Globus pallidus (tissue), 1 donor: ENCODE data around the gene CDH4.

Experiments
- DNase-seq: peaks from one replicate; pipeline ENCODE4 v3.0.0-alpha.2; 2015; ENCODE audit warnings: low spot score

CDH4 gene

DNA sequence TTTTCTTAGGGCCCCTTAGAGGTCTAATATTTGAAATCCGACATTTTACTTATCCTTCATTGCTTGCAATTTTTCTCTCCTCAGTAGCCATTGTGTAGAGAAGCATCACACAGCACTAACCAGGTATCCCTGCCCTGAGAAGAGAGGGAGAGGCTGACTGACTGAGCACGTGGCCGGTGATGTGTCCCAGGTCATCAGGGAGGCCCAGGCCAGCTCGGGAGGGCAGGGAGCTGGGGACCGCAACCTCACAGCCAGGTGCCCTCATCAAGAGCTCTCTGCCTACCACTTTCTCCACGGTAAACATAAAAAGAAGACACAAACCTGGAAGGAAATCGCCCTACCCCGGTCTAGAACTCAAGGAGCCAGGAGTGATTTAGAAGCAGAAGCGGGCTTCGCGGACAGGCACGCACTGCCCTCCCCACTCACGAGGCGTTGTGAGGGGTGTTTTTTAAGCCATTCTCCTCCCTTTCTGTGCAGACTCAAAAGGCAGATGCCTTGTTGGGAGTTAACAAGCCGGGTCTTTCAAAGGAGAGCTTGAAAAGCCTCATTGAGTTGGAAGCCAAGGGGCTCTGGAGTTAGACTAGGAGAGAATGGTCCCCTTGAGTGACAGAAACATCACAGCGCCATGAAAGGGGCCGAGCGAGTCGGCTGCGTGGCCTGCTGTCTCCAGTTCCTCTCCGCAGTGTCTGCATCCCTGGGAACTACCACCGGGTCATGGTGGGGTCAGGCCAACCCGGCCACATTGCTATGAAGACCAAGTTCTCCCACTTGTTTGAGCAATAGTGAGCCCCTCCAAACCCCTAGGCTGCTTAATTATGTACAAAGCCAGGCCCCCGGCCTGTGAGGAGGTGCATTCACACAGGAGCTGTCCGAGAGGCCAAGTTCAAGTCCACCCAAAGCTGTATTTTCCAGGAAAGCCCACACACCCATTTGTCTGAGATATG is 285.4 kb downstream of the CDH4 start:
- no peak for DNase-seq

DNA sequence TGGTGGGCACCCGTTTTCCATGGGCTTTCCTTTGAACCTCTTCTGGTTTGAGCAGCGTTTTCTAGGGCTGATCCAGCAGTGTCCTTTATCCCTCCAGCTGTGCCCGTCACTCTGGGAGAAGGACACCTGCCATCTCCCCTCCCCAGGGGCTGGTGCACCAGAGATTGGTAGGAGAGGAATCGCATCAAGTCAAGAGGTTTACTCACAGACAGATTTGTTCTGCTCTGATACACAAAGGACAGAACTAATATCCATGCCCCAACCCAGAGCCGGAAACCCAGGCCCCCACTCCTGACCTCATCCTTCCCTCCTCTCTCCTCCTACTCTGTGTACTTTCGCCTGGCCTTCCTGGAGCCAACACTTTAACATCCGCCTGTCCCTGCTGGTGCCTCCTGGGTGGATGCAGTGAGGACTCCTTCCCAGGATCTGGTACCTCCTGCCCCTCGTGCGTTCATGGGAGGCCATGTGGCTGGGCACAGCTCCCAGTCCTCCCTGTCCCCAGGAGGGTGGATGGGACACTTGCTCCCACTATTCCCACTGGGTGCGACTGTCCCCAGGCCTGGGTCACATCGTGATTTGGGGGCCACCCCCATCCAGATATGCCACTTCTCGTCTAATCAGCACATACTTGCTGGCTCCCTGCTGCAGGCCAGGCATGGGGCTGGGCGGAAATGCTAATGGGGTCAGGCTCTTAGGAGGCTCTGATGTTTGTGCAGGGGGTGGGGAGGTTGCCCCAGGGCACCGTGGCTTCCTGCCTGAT is 286.3 kb downstream of the CDH4 start:
- no peak for DNase-seq

DNA sequence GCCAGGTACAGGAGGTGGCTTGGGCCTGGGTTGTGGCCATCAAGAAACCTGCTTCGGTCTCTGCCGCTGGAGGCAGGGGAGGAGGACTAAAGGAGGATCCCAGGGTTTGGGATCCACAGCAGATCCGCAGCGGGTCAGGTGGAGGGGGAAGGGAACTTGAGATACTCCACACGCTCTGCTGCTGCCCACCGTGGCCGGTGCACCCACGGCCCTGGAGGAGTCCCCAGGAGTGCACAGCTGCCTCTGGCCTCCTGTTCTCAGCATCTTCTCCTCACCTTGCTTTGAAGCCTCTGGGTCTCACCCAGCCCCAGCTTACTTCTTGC is 286.8 kb downstream of the CDH4 start:
- DNase-seq: no peak

DNA sequence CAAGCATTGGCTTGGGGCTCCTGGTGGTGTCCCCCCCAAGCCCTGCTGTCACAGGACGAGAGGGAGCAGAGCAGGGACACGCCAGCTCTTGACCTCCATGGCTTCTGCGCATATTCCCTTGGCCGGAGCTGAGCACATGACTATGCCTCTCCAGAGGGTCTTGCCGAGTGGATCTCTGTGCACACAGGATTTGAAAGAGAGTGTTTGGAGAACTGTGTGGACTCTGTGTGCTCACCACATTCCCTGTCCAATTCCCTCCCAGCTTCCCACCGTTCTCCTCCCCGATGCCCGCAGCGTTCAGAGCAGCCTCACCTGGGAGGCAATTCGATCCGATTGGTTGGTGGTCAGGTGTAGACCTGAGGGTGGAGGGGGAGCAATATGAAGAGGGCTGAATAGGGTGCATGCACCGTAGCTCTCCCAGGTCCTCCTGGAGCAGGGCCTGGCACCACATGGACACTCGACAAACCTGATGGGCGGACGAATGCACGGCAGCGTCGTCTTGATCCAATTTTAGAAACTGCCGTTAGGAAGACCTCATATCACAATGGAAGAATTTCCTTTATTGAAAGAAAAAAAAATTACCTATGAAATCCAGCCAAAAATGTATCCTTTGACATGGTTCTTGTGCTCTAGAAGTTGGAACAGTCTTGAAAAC is 287.8 kb downstream of the CDH4 start:
- no peak for DNase-seq

DNA sequence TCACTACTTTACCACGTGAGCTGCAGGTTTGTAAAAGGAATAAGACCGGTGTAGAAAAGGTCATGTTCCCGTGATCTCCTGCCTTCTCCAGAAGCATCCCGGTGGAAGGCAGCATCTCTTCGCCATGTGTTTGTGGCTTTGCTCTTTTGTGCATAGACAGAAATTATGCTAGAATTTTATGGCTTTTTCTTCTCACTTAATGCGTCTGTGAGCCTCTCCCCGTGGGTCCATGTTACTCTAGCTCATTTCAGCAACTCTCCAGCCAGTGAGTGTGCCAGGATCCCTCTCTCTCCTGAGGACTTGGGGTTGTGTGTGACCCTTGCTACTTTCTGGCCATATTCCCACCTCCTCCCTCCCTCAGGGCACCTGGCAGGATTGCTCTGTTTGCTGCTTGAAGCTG is 289.5 kb downstream of the CDH4 start:
- no peak for DNase-seq

DNA sequence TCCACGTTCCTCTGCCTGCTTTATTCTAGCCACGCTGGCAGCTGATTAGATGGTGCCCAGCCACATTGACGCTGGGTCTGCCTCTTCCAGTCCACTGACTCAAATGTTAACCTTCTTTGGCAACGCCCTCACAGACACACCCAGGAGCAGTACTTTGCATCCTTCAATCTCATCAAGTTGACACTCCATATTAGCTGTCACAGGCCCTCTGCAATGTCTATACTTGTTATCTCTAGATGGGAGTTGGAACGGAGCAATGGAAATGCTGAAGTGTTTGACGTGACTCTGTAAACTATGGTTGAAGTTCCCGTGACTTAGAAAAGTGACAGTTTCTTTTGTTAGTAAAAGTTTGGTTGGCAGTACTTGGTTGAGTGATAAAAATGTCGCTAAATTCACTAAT is 291.0 kb downstream of the CDH4 start:
- no peak for DNase-seq

DNA sequence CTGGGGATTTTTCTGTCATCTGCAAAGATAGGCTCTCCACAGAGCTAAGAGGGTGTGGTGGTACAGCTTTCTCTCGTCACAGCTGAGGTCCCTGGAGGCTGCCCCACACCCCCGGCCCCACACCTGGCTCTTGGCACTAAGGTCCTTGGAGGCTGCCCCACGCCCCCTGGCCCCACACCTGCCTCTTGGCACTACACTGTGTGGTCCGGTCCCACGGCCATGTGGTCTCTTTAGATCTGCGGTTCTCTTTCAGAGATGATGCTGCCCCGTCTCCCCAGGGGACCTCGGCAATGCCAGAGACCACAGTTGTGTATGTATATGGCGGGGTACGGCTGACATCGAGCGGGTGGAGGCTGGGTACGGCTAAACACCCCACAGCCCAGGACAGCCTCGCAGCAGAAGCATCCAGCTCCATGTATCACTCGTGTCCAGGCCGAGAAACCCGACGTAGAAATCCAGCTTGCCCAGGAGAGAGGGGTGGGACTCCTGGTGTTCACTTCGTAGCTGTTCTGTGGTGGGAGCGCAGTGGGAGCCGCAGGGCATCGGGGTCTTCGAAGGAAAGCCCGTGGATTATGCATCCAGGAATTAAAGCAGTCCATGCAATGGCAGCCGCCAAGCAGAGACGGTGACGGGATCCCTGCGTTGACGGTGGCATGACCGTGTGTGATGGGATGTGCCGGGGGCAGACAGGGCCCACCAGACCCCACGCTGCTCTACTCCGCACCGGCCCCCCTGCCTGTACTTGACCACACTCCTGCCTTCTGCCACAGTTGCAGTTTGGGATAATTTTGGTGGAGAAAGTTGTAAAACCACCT is 292.1 kb downstream of the CDH4 start:
- no peak for DNase-seq

DNA sequence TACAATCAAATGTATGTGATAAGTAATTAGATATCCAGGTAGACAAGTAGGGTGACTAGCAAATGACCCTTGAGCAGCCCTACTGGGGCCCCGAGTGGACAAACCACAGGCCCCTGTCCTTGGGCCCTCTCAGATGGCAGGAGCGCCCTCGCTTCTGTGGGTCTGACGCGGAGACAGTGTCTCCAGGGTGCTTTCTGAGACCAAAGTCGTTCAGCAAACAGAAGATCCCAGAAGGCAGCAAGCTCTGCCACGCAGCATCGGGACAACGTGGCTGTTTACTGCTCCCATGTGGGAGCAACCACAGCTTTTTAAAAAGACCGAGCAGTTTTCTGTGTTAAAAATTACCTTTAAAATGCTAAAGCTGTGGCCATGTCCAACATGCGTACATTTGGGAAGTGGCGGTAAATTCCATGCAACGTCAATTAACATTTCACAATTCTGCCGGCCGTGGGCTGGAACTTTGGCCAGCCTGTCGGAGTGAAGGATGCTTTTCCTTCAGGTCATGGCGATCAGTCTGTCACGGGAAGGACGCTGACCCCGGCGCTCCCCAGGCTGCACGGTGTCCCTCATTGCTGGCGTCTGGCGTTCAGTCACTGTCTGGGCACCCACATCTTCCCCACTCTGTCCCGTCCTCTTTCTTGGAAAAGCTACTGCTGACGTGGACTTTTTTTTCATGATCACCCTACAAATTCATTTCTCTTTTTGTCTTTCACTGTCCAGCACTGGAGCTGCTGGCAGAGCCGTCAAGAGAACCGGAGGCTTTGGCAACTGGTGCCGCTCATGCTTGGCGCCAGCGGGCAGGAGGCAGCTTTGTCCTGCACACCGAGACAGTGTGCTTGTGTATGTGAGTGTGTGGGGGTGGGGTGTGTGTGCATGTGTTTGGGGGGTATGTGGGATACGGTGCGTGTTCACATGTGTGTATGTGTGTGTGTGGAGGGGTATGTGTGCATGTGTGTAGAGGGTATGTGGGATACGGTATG is 293.1 kb downstream of the CDH4 start:
- no peak for DNase-seq

DNA sequence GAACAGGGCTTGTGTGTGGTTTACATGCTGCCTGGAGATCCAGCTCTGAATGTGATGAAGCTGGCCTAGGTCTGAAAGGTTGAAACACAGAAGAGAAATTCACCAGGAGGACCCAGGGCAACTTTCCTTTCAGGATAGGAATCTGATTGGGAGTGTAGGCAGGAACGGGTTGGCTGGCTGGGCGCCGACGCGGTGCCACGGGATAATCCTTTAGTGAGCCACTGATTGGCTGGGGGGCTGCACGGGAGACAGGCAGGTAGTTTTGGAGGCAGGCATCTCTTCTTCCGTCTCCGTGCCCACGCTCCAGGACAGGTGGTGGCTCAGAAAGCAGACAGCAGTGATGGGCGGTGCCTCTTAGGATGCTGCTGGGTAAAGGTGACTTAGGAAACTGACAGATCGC is 294.6 kb downstream of the CDH4 start:
- no peak for DNase-seq

DNA sequence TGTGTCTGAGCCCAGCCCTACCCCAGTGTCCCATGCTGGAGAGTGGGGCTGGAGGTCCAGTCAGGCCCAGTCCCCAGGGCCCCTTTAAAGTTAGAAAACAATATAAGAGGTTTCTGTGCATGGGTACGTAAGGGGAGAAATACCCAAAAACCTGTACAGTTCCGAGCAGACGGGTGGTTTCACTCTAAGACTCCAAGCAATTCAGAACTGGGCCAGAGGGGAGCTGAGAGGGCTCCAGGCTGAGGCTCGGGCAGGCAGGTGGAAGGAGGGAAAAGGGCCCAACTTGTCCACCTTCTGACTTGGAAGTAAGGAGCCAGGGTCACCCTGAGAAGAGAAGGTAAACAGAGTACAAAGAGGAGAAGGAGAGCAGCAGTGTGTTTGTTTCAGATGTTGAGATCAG is 296.0 kb downstream of the CDH4 start:
- no peak for DNase-seq

DNA sequence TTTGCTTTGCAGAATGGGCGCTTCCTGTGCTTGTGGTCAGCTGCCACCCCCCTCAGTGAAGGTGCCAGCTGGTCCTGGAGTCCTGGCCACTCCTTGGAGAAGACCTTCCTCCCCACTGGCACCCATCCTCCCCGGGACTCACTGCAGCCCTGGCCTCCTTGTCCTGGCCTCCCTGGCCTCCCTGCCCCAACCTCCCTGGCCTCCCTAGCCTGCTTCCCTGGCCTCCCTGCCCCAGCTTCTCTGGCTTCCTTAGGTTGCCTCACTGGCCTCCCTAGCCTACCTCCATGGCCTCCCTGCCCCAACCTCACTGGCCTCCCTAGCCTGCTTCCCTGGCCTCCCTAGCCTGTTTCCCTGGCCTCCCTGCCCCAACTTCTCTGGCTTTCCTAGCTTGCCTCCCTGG is 297.8 kb downstream of the CDH4 start:
- no peak for DNase-seq

DNA sequence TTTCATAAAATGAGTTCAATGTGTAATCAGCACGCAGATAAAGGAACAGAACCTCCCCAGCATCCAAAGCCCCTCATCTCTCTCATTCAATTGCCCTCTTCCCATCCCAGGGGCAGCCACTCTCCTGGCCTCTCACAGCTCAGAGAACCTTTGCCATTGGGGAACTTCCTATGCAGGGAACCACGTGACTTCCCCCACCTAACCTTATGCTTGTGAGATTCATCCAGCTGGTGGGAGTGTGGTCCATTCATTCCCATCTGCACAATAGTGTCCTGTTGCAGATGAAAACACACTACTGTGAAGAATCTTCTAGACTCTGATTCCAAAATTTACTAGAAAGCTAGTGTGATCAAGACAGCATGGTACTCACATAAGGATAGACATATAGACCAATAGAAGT is 299.3 kb downstream of the CDH4 start:
- DNase-seq: no peak

DNA sequence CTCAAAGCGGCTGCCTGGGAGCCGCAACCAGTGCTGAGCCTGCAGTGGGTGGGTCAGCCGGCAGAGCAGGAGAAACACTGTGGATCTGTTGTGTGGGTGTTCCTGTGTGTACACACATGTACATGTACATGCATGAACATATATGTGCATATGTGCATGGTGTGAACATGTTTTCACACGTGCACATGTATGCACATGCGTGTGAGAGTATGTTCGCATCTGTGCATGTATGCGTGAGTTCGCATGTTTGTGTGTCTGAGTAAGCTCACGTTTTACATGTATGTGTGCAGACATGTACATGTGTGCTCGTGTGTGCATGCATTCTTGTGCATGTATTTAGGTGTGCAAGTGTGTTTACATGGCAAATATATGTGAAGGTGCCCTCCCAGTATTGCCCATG is 302.6 kb downstream of the CDH4 start:
- no peak for DNase-seq

DNA sequence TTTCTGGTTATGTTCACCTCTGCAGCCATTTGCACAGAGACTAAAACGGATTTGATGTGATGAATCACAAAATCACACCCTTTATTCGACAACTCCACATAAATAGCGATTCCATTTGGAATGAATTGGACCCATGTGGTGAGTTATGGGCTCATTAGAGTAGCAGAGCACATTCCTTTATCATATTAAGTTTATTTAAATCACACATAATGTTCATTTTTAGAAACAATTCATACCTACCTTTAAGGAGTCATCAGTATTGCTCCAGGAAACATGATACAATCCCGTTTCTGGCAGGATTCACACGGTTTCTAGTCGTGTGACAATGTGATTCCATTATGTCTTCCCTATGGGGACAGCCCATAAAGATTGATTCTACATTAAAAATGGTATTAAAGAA is 303.5 kb downstream of the CDH4 start:
- no peak for DNase-seq

DNA sequence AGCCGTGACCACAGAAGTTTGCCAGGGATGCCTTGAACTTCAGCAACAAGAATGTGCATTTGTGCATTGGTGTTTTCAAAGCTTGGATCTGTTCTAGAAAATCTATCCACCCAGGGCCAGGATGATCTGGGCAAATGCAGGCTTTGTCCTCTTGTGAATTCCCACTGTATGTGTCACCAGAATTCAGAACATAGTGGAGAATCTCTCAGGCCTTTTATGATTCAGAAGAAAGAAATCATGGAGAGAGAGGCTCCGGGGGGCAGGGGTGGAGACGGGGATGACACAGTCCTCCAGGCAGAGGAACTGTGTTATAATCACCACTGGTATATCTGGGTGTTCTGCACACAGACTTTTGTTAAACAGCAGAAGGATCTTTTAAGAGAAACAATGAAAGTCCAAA is 304.1 kb downstream of the CDH4 start:
- DNase-seq: no peak

DNA sequence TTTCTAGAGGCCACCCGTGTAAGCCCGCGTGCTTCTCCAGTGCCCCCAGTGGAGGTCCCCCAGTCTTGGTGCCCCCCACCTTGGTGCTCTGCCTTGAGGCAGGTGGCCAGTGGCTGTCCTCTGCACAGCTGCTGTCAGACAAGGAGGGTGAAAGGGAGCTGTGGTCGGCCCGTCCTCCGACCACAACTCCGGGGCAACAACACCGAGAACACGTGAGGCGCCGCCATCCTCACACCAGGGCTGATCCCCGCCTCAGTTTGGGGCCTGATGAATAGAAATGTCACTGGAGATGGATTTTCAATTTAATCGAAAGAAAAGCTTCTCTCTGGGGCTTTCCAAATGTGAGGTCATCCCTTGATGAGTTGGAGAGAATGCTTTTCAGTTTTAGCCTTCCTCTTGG is 304.6 kb downstream of the CDH4 start:
- no peak for DNase-seq

DNA sequence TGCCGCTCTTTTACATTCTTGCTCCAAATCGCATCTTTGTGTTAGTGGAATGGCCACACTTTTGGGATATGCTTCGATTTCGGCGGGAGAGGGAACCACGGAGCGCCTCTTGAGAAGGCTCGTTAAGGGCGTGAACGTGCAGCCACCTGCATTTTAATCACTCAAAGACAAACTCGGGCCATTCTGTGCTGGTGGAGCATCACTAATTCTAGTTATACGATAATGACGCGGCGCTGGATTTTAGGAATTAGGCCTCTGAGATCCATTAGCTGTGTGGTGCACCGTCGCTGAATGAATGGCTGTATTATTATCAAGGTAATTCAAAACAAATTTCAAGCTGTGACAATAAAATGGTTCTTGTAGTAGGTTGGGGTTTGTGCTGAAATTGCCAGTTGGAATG is 305.6 kb downstream of the CDH4 start:
- DNase-seq: no peak

DNA sequence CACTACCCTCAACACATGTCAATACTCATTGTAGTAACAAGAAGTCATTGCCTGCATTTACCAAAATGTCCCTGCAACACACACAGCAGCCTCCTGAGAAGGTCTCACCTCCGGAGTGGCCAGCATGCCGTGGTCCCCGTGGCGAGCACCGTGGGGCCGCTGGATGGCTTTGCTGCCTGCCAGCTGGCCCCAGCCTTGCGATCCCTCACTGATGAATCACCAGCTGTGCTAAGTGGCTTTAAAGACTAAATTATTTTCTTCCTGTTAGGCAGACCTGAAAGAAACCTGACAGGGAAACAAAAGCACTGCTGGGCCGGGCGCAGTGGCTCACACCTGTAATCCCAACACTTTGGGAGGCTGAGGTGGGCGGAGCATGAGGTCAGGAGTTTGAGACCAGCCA is 306.7 kb downstream of the CDH4 start:
- DNase-seq: no peak

DNA sequence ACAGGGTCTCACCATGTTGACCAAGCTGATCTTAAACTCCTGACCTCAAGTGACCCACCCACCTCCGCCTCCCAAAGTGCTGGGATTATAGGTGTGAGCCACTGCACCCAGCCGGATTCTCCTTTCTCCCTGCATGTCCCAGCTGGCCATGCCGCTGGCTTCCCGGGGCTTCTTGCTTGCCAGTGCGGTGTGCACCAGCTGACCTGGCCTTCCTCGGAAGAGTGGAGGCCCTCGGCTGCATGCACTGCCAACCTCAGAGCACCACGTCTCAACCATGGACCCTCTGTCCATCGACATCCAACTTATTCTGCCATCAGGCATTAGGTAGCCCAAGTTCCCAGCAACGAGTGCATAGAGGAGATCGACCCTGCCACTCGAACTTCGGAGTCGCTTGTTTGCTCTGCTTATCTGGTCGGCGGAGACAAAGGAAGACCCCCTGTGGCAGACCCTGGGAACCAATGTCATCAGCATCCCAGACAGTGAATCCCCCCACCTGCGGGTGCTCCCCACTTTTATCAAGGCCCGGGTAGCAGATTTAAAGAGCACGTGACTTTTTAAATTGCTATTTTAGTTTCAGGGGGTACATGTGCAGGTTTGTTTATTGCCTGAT is 307.8 kb downstream of the CDH4 start:
- no peak for DNase-seq

DNA sequence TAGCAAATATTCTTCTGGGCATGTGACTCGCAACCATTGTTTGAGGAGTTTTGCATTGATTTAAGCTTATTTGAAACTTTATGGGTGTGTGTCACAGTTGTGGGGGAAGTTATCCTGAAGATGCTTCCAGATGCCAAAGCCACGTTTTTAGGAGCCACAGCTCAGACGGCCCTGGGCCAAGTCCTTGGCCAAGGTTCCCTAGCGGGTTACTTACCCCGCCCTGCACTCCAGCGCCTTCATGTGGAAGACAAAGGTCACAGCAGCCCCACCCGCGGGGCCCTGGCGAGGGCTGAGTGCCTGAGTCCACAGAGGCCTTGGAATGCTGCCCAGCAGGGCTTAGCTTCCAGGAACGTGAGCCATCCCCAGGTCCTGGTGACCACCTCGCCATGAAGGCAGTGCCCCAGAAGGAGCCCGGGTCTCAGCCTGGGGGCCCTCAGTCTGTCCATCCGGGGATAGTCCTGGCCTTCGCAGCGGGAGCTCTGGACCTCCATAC is 308.3 kb downstream of the CDH4 start:
- DNase-seq: no peak
